22Rv1 (cell line): ENCODE data around the gene KCNH1.
A peak's percentile ranks its signal among the peaks of the same experiment; 100 is the strongest.

Experiments used
- H3K27ac ChIP-seq: fragments of 450-650 bp; 2 replicates; pipeline ENCODE4 v1.5.1; 2017
- CTCF ChIP-seq: fragments of 450-650 bp; IDR thresholded peaks from 2 replicates; pipeline ENCODE4 v1.5.1; 2017; ENCODE audit warnings: mild to moderate bottlenecking
- ZFX ChIP-seq: fragments of 450-650 bp; IDR thresholded peaks from 2 replicates; pipeline ENCODE4 v1.6.1; 2017; ENCODE audit warnings: antibody characterized with exemption, borderline replicate concordance

Gene KCNH1

GRCh38 chr1:210723646-210724045, 410.3 kb downstream of the KCNH1 start:
- TF ChIP-seq ZFX (no peak), CTCF (no peak)
- no peak overlapping the region for H3K27ac ChIP-seq

GRCh38 chr1:210722410-210723081, 411.4 kb downstream of the KCNH1 start:
- TF ChIP-seq ZFX (no peak), CTCF (no peak)
- H3K27ac ChIP-seq = no peak overlapping the region

GRCh38 chr1:210715072-210715471, 418.9 kb downstream of the KCNH1 start:
- no peak overlapping the region for H3K27ac ChIP-seq
- TF ChIP-seq ZFX (no peak), CTCF (no peak)

- H3K27ac ChIP-seq = no peak overlapping the region
- no peak for TF ChIP-seq ZFX
- TF ChIP-seq CTCF = peak; percentile 24; the same call in 1 of the 2 replicates
These were observed 421.9 kb downstream of the KCNH1 start for GRCh38 chr1:210711825-210712612.

- no peak for TF ChIP-seq CTCF
- no peak for TF ChIP-seq ZFX
- H3K27ac ChIP-seq = no peak overlapping the region
These were observed 424.2 kb downstream of the KCNH1 start for GRCh38 chr1:210709701-210710100.

- no peak for TF ChIP-seq ZFX
- no peak for TF ChIP-seq CTCF
- no peak overlapping the region for H3K27ac ChIP-seq
These were observed 426.4 kb downstream of the KCNH1 start for GRCh38 chr1:210707300-210708240.
